Osteocyte (in vitro differentiated cells): ENCODE data around the gene PTPRK. TPM values are rescaled to one million over a fixed set of nuclear protein-coding genes. Genes with fewer than 3 reads are reported as not detected.

Experiments
- DNase-seq: peaks from one replicate; pipeline ENCODE4 v3.0.0; 2021; ENCODE audit warnings: mixed read lengths; ENCODE audit not compliant: unreplicated experiment; ENCODE audit errors: extremely low spot score
- H3K27ac Mint-ChIP-seq: one replicate; pipeline ENCODE4 v1.8.0; 2021; ENCODE audit warnings: mild to moderate bottlenecking, mixed read lengths; ENCODE audit not compliant: unreplicated experiment
- H3K27me3 Mint-ChIP-seq: one replicate; pipeline ENCODE4 v1.8.0; 2021; ENCODE audit warnings: mixed read lengths; ENCODE audit not compliant: unreplicated experiment
- H3K36me3 Mint-ChIP-seq: one replicate; pipeline ENCODE4 v1.8.0; 2021; ENCODE audit warnings: mixed read lengths; ENCODE audit not compliant: unreplicated experiment
- H3K4me1 Mint-ChIP-seq: one replicate; pipeline ENCODE4 v1.8.0; 2021; ENCODE audit warnings: mixed read lengths; ENCODE audit not compliant: unreplicated experiment
- H3K4me3 Mint-ChIP-seq: one replicate; pipeline ENCODE4 v1.8.0; 2021; ENCODE audit warnings: mild to moderate bottlenecking, moderate library complexity, mixed read lengths; ENCODE audit not compliant: unreplicated experiment
- H3K9me3 Mint-ChIP-seq: one replicate; pipeline ENCODE4 v1.8.0; 2021; ENCODE audit warnings: mixed read lengths; ENCODE audit not compliant: unreplicated experiment
- total RNA-seq: library from RNA; stranded (reverse); gene quantifications from 2 replicates; pipeline ENCODE4 v1.2.1, GENCODE V29; 2021
- TF ChIP-seq, protein P1 (sequence below): fragments of 200-600 bp; sonication (generic); IDR thresholded peaks from 2 replicates; pipeline ENCODE4 v1.5.0; 2021; ENCODE audit warnings: antibody characterized with exemption, mild to moderate bottlenecking, moderate library complexity

PTPRK gene
- total RNA-seq, 1 donor from 2014 or later, result 130 TPM

DNA sequence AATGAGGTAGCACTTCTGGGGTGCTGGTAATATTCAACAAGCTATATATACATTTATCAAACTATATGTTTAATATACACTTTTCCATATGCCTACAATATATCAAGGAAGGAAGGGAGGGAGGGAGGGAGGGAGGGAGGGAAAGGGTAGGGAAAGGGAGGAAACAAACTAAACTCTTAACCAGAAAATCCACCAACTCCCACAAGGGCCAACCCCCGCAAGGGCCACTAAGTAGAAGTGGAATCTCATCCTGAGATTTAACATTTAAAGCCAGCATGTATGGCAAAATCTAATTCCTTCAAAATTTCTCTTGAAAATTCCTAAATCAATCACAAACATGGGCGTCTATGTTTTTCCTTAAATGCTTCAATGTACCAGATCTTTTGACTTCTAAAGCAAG lies 320.9 kb downstream of the PTPRK start:
- H3K27ac Mint-ChIP-seq, result no peak overlapping the region
- no peaks in the 10 kb centered on the region for H3K27me3 Mint-ChIP-seq
- peaks cover 9% of the 10 kb centered on the region for H3K4me1 Mint-ChIP-seq
- peaks cover 5% of the 10 kb centered on the region for H3K36me3 Mint-ChIP-seq
- no peak overlapping the region for H3K4me3 Mint-ChIP-seq
- no peak for DNase-seq
- no peaks in the 10 kb centered on the region for H3K9me3 Mint-ChIP-seq
- TF ChIP-seq, protein P1, sequence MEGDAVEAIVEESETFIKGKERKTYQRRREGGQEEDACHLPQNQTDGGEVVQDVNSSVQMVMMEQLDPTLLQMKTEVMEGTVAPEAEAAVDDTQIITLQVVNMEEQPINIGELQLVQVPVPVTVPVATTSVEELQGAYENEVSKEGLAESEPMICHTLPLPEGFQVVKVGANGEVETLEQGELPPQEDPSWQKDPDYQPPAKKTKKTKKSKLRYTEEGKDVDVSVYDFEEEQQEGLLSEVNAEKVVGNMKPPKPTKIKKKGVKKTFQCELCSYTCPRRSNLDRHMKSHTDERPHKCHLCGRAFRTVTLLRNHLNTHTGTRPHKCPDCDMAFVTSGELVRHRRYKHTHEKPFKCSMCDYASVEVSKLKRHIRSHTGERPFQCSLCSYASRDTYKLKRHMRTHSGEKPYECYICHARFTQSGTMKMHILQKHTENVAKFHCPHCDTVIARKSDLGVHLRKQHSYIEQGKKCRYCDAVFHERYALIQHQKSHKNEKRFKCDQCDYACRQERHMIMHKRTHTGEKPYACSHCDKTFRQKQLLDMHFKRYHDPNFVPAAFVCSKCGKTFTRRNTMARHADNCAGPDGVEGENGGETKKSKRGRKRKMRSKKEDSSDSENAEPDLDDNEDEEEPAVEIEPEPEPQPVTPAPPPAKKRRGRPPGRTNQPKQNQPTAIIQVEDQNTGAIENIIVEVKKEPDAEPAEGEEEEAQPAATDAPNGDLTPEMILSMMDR, result no peak

DNA sequence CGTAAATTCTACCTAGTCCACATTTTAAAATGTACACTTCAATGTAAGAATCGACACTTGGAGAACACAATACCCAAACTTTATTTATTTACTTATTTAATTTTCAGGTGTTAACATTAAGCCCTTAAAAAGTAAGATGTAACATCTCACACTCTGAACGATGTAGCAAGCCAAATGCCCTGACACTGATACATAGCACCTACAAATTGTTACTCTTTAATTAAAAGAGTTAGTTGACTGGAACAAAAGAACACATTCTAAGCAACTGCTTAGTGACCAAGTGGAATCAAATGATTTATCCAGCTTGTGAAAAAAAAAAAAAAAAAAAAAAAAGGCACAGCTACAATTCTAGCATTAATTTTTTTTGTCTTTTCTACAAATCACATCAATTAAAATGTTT lies 327.4 kb downstream of the PTPRK start:
- Mint-ChIP-seq H3K4me3 (no peak overlapping the region), H3K4me1 (peaks cover 25% of the 10 kb centered on the region), H3K27me3 (no peaks in the 10 kb centered on the region), H3K9me3 (no peaks in the 10 kb centered on the region), H3K36me3 (no peaks in the 10 kb centered on the region), H3K27ac (no peak overlapping the region)
- TF ChIP-seq, protein P1, result no peak
- DNase-seq, result no peak

DNA sequence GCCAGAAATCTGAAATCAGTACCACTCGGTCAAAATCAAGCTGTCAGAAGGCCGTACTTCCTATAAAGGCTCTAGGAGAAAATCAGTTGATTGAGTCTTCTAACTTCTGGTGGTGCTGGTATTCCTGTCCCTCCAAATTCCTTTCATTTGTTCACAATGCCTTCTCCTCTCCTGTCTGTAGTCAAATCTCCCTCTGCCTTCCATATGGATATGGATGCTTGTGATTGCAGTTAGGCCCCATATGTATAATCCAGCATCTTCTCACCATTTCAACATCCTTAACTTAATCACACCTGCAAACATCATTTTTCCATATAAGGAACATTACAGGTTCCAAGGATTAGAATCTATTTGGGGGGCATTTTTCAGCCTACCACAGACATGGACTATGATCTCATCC lies 331.7 kb downstream of the PTPRK start:
- TF ChIP-seq, protein P1, result no peak
- no peaks in the 10 kb centered on the region for H3K27me3 Mint-ChIP-seq
- H3K36me3 Mint-ChIP-seq, result peaks cover 13% of the 10 kb centered on the region
- H3K9me3 Mint-ChIP-seq, result no peaks in the 10 kb centered on the region
- no peak for DNase-seq
- peaks cover 47% of the 10 kb centered on the region for H3K4me1 Mint-ChIP-seq
- no peak overlapping the region for H3K4me3 Mint-ChIP-seq
- H3K27ac Mint-ChIP-seq, result no peak overlapping the region

DNA sequence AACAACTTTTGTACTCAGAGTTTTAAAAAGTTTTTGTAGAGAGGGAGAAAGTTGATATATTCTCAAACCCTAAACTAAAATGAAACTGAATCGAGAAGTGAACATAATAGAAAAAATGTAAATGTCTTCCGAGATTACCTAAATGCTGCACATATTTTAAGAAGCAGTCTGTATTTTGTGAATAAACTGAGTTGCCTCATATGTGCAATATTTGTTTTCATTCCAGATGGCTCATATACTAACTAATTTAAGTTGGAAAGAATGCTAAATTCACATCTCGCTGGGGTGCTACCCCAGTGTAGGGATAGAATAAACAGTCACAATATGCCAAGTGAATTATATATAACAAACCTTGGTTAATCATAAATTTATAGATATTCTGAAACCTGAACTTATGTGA lies 333.7 kb downstream of the PTPRK start:
- H3K4me3 Mint-ChIP-seq, result peak overlapping the region; percentile 77
- TF ChIP-seq, protein P1, result no peak
- peaks cover 41% of the 10 kb centered on the region for H3K4me1 Mint-ChIP-seq
- H3K27ac Mint-ChIP-seq, result peak overlapping the region; percentile 95
- no peak for DNase-seq
- H3K27me3 Mint-ChIP-seq, result no peaks in the 10 kb centered on the region
- H3K36me3 Mint-ChIP-seq, result peaks cover 22% of the 10 kb centered on the region
- H3K9me3 Mint-ChIP-seq, result no peaks in the 10 kb centered on the region

DNA sequence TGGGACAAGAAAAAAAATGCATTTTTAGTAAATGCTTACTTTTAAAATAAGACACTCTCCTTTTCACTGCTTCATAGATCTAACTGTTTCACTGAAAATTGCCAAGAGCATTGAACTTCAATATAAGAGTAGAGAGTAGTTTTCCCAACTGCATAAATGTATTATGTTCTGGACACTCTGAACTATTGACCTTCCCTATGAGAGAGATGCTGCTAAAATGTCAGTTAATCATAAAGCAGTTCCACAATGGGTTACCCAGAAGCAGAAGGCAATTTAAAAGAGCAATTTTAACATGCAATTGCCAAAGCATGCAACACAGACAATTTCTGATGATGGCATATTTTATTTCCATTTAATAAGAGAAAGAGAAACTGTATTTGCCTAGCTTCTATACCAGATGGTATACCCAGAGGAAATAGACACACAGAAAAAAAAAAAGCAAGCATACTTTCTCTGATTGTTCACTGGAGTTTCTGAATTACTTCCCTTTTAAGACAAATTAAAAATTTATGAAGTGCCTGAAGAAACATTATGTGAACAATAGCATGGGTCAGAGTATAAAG lies 340.4 kb downstream of the PTPRK start:
- H3K27ac Mint-ChIP-seq, result peak overlapping the region; percentile 3
- peaks cover 23% of the 10 kb centered on the region for H3K36me3 Mint-ChIP-seq
- peaks cover 22% of the 10 kb centered on the region for H3K4me1 Mint-ChIP-seq
- no peaks in the 10 kb centered on the region for H3K9me3 Mint-ChIP-seq
- DNase-seq, result no peak
- H3K4me3 Mint-ChIP-seq, result no peak overlapping the region
- TF ChIP-seq, protein P1, result no peak
- H3K27me3 Mint-ChIP-seq, result no peaks in the 10 kb centered on the region
